GM21381 (cell line): Measurements from ENCODE around the gene PRR18.
"Not testable (repeated sequence)": the region's sequence is repeated elsewhere in the genome, so short reads cannot be mapped to it uniquely, and the experiment has no call there.

ENCODE experiments used
- ATAC-seq: cut with Tn5 transposase; IDR thresholded peaks from one replicate; pipeline ENCODE4 v1.9.1; 2021; ENCODE audit warnings: mild to moderate bottlenecking, moderate library complexity; ENCODE audit not compliant: unreplicated experiment

PRR18 gene

GRCh38 chr6:166308033-166308768 is at the start of gene PRR18:
Gene PRR18 (minus strand): TSS chr6:166308392. CDS start chr6:166308142, 250 bp downstream.
- peak; percentile 55 for ATAC-seq

- no peak for ATAC-seq
These were observed 47.4 kb upstream of the PRR18 start for GRCh38 chr6:166355552-166355951.

GRCh38 chr6:166354965-166355364 is 46.8 kb upstream of the PRR18 start:
- ATAC-seq: no peak

- no peak for ATAC-seq
These were observed 46.0 kb upstream of the PRR18 start for GRCh38 chr6:166354143-166354542.

GRCh38 chr6:166353507-166353906 is 45.3 kb upstream of the PRR18 start:
- no peak for ATAC-seq

- ATAC-seq: no peak
These were observed 44.7 kb upstream of the PRR18 start for GRCh38 chr6:166352923-166353322.

GRCh38 chr6:166351715-166352285 is 43.6 kb upstream of the PRR18 start:
- peak; percentile 100 for ATAC-seq

- ATAC-seq: no peak
These were observed 40.2 kb upstream of the PRR18 start for GRCh38 chr6:166348305-166348949.

- ATAC-seq: no peak
These were observed 38.8 kb upstream of the PRR18 start for GRCh38 chr6:166346965-166347364.

GRCh38 chr6:166346449-166346848 is 38.3 kb upstream of the PRR18 start:
- no peak for ATAC-seq

- ATAC-seq: not testable (repeated sequence)
These were observed 37.5 kb upstream of the PRR18 start for GRCh38 chr6:166345672-166346071.

- ATAC-seq: not testable (repeated sequence)
These were observed 36.7 kb upstream of the PRR18 start for GRCh38 chr6:166344921-166345320.

- ATAC-seq: no peak
These were observed 36.0 kb upstream of the PRR18 start for GRCh38 chr6:166344240-166344639.

GRCh38 chr6:166343150-166343487 is 34.9 kb upstream of the PRR18 start:
- ATAC-seq: peak; percentile 10

GRCh38 chr6:166342349-166343149 is 34.4 kb upstream of the PRR18 start, which contains the start of gene SFT2D1:
Gene SFT2D1 (minus strand): TSS chr6:166342545. CDS start chr6:166342481, 64 bp downstream.
- ATAC-seq: peak; percentile 93

- no peak for ATAC-seq
These were observed 33.8 kb upstream of the PRR18 start for GRCh38 chr6:166341977-166342348.

GRCh38 chr6:166341464-166341863 is 33.3 kb upstream of the PRR18 start:
- ATAC-seq: no peak

GRCh38 chr6:166338854-166339253 is 30.7 kb upstream of the PRR18 start:
- ATAC-seq: no peak

GRCh38 chr6:166336847-166337246 is 28.7 kb upstream of the PRR18 start:
- ATAC-seq: no peak

GRCh38 chr6:166335378-166336302 is 27.4 kb upstream of the PRR18 start:
- no peak for ATAC-seq
